SK-N-SH treated with all-trans-retinoic acid at 6 μM for 48 hours (cell line): ENCODE measurements around the gene TP53.

Experiments
- CSRNP3 ChIP-seq: fragments of 250-450 bp; sonication (Bioruptor Pico); IDR thresholded peaks from 2 replicates; pipeline ENCODE4 v1.5.1; 2021; ENCODE audit warnings: mild to moderate bottlenecking, moderate library complexity
- ISL1 ChIP-seq: fragments of 250-450 bp; sonication (Bioruptor Pico); IDR thresholded peaks from 2 replicates; pipeline ENCODE4 v2.1.2; 2022; ENCODE audit warnings: mild to moderate bottlenecking, moderate library complexity
- OSR1 ChIP-seq: fragments of 250-450 bp; sonication (Bioruptor Pico); IDR thresholded peaks from 2 replicates; pipeline ENCODE4 v1.8.0; 2022; ENCODE audit warnings: moderate library complexity, mild to moderate bottlenecking, inconsistent platforms
- PPARA ChIP-seq: fragments of 250-450 bp; sonication (Bioruptor Pico); IDR thresholded peaks from 2 replicates; pipeline ENCODE4 v1.5.0; 2020; ENCODE audit warnings: mild to moderate bottlenecking, borderline replicate concordance
- ZC3H10 ChIP-seq: fragments of 250-450 bp; sonication (Bioruptor Pico); IDR thresholded peaks from 2 replicates; pipeline ENCODE4 v1.5.1; 2021; ENCODE audit warnings: mild to moderate bottlenecking, moderate library complexity
- ZFP3 ChIP-seq: fragments of 250-450 bp; sonication (Bioruptor Pico); IDR thresholded peaks from 2 replicates; pipeline ENCODE4 v1.5.0; 2020; ENCODE audit warnings: mild to moderate bottlenecking, moderate library complexity
- ZFP30 ChIP-seq: fragments of 450-650 bp; formaldehyde crosslinking; IDR thresholded peaks from 2 replicates; pipeline ENCODE4 v1.5.0; 2022; ENCODE audit warnings: mild to moderate bottlenecking, moderate library complexity
- ZNF70 ChIP-seq: fragments of 450-650 bp; formaldehyde crosslinking; IDR thresholded peaks from 2 replicates; pipeline ENCODE4 v1.5.0; 2020; ENCODE audit warnings: mild to moderate bottlenecking, moderate library complexity
- ZNF8 ChIP-seq: fragments of 450-650 bp; formaldehyde crosslinking; IDR thresholded peaks from 2 replicates; pipeline ENCODE4 v1.5.0; 2020; ENCODE audit warnings: mild to moderate bottlenecking, moderate library complexity
- TF ChIP-seq, protein P1 (sequence below): fragments of 250-450 bp; sonication (Bioruptor Pico); IDR thresholded peaks from 2 replicates; pipeline ENCODE4 v1.8.0; 2021; ENCODE audit warnings: low read depth, mild to moderate bottlenecking, moderate library complexity, borderline replicate concordance

- TF ChIP-seq ZNF8 (CRISPR knock-in tag) = no peak
- TF ChIP-seq PPARA (CRISPR knock-in tag) = no peak
- no peak for TF ChIP-seq ZNF70
- TF ChIP-seq ISL1 (CRISPR knock-in tag) = no peak
- TF ChIP-seq, protein P1, sequence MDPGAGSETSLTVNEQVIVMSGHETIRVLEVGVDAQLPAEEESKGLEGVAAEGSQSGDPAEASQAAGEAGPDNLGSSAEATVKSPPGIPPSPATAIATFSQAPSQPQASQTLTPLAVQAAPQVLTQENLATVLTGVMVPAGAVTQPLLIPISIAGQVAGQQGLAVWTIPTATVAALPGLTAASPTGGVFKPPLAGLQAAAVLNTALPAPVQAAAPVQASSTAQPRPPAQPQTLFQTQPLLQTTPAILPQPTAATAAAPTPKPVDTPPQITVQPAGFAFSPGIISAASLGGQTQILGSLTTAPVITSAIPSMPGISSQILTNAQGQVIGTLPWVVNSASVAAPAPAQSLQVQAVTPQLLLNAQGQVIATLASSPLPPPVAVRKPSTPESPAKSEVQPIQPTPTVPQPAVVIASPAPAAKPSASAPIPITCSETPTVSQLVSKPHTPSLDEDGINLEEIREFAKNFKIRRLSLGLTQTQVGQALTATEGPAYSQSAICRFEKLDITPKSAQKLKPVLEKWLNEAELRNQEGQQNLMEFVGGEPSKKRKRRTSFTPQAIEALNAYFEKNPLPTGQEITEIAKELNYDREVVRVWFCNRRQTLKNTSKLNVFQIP (CRISPR knock-in tag) = no peak
- TF ChIP-seq OSR1 (CRISPR knock-in tag) = no peak
- no peak for TF ChIP-seq ZFP3
- no peak for TF ChIP-seq ZFP30 (CRISPR knock-in tag)
- TF ChIP-seq ZC3H10 (CRISPR knock-in tag) = no peak
- no peak for TF ChIP-seq CSRNP3 (CRISPR knock-in tag)
These were observed 42.5 kb upstream of the TP53 start for GRCh38 chr17:7729816-7730215.
